Measurements from ENCODE around the gene SH2B3.
"Not testable (repeated sequence)": the region's sequence is repeated elsewhere in the genome, so short reads cannot be mapped to it uniquely, and the experiment has no call there.

SH2B3 gene

GRCh38 chr12:111458546-111459172, 52.9 kb downstream of the SH2B3 start:
- no peak for DNase-seq (ENCODE audit: low read depth)

DNA sequence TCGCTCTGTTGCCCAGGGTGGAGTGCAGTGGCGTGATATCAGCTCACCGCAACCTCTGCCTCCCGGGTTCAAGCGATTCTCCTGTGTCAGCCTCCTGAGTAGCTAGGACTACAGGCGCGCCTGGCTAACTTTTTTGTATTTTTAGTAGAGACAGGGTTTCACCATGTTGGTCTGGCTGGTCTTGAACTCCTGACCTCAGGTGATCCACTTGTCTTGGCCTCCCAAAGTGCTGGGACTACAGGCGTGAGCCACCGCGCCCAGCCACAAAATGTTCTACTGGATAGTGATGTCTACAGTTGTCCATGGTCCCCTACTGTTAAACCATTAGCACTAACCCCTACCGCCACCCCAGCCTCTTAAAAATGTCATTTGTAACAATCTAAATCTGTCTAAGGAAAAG, 54.4 kb downstream of the SH2B3 start:
- DNase-seq (ENCODE audit: low read depth), result not testable (repeated sequence)

- no peak for DNase-seq (ENCODE audit: low read depth)
Observed at GRCh38 chr12:111462210-111462769, 56.6 kb downstream of the SH2B3 start.

- no peak for DNase-seq (ENCODE audit: low read depth)
Observed at GRCh38 chr12:111467092-111467856, 61.6 kb downstream of the SH2B3 start.

GRCh38 chr12:111467857-111468241, 62.1 kb downstream of the SH2B3 start:
- no peak for DNase-seq (ENCODE audit: low read depth)

DNA sequence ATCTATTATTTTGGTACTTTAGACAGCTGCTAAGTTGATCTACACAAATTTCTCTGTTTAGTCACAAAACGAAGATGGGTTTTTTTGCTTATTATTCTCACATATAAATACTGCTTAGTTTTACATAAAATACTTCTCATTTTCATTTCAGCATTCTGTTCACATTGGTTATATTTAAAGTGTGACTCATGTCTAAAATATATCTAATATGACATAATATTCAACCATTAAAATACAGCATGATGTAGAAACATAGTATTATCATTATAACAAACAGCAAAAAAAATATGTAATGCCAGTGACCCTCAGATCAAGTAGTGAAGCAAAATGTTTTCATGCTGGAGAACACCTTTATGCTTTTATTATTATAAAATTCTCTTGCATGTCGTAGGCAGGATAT, 63.7 kb downstream of the SH2B3 start:
- no peak for DNase-seq (ENCODE audit: low read depth)

- no peak for DNase-seq (ENCODE audit: low read depth)
Observed at GRCh38 chr12:111471236-111471635, 65.5 kb downstream of the SH2B3 start.

DNA sequence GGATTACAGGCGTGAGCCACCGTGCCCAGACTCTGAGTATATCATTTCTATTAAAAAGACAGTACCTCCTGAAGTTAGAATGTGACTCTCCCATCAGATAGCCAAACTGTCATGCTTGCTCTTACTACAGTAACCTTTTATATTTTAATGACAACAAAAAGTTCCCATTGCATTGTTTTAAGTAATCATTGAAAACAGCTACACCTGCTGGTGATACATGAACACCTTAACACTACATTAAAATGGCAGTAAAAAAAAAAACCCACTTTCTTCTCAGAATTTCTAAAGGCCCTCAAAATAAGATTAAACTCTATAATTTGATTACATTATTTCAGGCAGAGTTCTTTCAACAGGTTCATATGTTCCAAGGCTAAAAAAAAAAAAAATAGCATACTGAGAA, 76.7 kb downstream of the SH2B3 start:
- DNase-seq (ENCODE audit: low read depth), result no peak

GRCh38 chr12:111488271-111488670, 82.5 kb downstream of the SH2B3 start:
- DNase-seq (ENCODE audit: low read depth), result no peak

- no peak for DNase-seq (ENCODE audit: low read depth)
Observed at GRCh38 chr12:111488798-111489197, 83.1 kb downstream of the SH2B3 start.

GRCh38 chr12:111492979-111493378, 87.3 kb downstream of the SH2B3 start:
- not testable (repeated sequence) for DNase-seq (ENCODE audit: low read depth)

DNA sequence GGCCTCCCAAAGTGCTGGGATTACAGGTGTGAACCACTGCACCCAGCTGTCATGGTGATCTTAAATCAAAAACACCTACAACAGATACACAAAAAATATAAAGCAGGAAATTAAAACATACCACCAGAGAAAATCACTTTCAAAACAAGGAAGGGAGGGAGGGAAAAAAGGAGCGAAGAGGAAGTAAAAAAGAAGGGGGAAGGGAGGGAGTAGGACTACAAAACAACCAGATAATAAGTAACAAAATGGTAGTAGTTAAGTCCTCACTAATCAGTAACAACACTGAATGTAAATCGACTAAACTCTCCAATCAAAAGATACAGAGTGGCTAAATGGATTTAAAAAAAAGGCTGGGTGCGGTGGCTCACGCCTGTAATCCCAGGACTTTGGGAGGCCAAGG, 89.0 kb downstream of the SH2B3 start:
- no peak for DNase-seq (ENCODE audit: low read depth)

All from stimulated activated CD8-positive, alpha-beta memory T cell treated with anti-CD3 and anti-CD28 coated beads, Interleukin-15, amount 100 ng/mL, for 24 hours (primary cell).